Spleen (tissue), 7 donors: Measurements from ENCODE around the gene ARL8B.
A peak's percentile ranks its signal among the peaks of the same experiment; 100 is the strongest.

Experiments used
- POLR2A ChIP-seq, 3 donors: fragments of 450-650 bp; IDR thresholded peaks; one replicate each; pipeline ENCODE4 v1.5.1; 2017; ENCODE audit warnings: antibody characterized with exemption in 3 of 3, mild to moderate bottlenecking in 1 of 3
- POLR2AphosphoS5 ChIP-seq, 3 donors: sonication (generic); formaldehyde crosslinking; IDR thresholded peaks; one replicate each; pipeline ENCODE4 v1.5.1; 2017; ENCODE audit warnings: antibody characterized with exemption in 3 of 3
- TF ChIP-seq, protein P1 (sequence below), 11 experiments: fragments of 200-600 bp in 7 of 11; fragments of 450-650 bp in 4 of 11; sonication (generic) in 4 of 11; IDR thresholded peaks in 8 of 11; conservative IDR thresholded peaks in 3 of 11; 1 replicate in 7 of 11; 2 replicates in 4 of 11; pipeline versions ENCODE4 v1.4.0 to v1.8.0; 2016 to 2021; ENCODE audit warnings: antibody characterized with exemption in 11 of 11, inconsistent platforms in 4 of 11, mild to moderate bottlenecking in 1 of 11
- donor health status: DM: no; HTN: no; CAD: no; lungs with moderate emphysema.
- donor health status: DM: no; HTN: no; CAD: no.
- donor health status: DM: no; HTN: no; CAD: no.

DNA sequence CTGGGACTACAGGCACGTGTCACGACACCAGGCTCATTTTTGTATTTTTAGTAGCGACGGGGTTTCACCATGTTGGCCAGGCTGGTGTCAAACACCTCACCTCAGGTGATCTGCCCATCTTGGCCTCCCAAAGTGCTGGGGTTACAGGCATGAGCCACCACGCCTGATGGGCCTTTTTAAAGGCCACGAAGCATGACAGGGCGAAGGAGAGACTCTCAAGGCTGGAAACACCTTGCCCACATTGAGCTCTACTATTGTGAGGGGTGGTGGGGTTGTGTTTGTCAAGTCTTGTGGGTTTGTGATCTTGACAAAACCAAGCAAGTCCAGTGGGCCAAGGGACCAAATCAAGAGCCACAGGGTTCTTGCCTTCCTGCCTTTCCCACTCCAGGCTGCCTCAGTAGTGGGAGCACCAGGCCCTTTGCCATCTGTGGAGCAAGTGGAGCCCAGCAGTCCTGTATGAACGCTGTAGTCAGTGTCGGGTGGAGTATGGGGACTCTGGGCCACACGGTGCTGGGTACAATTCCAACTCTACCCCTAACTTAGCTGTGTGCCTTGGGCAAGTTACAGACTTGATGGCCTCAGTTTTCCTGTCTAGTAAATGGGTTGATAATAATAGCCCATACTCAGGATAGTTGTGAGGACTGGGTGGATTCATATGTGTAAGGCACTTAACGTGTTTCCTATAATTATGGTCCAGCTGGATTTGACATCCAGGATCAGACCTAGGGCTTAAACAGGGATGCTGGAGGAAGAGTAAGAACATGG, 98.8 kb downstream of the ARL8B start:
- TF ChIP-seq, protein P1, sequence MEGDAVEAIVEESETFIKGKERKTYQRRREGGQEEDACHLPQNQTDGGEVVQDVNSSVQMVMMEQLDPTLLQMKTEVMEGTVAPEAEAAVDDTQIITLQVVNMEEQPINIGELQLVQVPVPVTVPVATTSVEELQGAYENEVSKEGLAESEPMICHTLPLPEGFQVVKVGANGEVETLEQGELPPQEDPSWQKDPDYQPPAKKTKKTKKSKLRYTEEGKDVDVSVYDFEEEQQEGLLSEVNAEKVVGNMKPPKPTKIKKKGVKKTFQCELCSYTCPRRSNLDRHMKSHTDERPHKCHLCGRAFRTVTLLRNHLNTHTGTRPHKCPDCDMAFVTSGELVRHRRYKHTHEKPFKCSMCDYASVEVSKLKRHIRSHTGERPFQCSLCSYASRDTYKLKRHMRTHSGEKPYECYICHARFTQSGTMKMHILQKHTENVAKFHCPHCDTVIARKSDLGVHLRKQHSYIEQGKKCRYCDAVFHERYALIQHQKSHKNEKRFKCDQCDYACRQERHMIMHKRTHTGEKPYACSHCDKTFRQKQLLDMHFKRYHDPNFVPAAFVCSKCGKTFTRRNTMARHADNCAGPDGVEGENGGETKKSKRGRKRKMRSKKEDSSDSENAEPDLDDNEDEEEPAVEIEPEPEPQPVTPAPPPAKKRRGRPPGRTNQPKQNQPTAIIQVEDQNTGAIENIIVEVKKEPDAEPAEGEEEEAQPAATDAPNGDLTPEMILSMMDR (IDR thresholded peaks at IDR 0.05 in 8 of 11, conservative IDR thresholded peaks at IDR 0.05 in 3 of 11), result no peak
- TF ChIP-seq POLR2AphosphoS5 (IDR thresholded peaks at IDR 0.05), result peak in 1 of 3 donors; percentile 16
- no peak for TF ChIP-seq POLR2A (IDR thresholded peaks at IDR 0.05)
